Measurements from ENCODE around the gene RTF1. TPM values are rescaled to one million over a fixed set of nuclear protein-coding genes. Genes with fewer than 3 reads are reported as not detected.

RTF1 gene
- total RNA-seq, 1 experiment from 2014 or later, result 49.5 TPM

- no peaks in the 10 kb centered on the region for H3K9me3 ChIP-seq (ENCODE audit: control insufficient read depth, low read depth, low read length)
- H3K56ac ChIP-seq (ENCODE audit: insufficient read length, low read depth, low read length), result no peak overlapping the region
- no peaks in the 10 kb centered on the region for H3K23me2 ChIP-seq (ENCODE audit: insufficient read length, low read depth, low read length, poor library complexity, severe bottlenecking)
- H3K36me3 Mint-ChIP-seq (ENCODE audit: insufficient read depth in 1 of 3, low read depth in 3 of 3), result peaks cover 24 to 59% (median 57%) of the 10 kb centered on the region in 3 experiments; a peak in 6 of 7 replicates
- no CpG with 5 or more reads among the region's 9 CpGs for WGBS (ENCODE audit: extremely low coverage, insufficient read length, low lambda C conversion rate)
- no peak overlapping the region for H2AFZ ChIP-seq (ENCODE audit: low read length)
- H3K14ac ChIP-seq (ENCODE audit: insufficient read depth, low read length), result no peak overlapping the region
- H2AK5ac ChIP-seq (ENCODE audit: insufficient read length, low read length), result no peak overlapping the region
- H3K4me1 Mint-ChIP-seq, result no peaks in the 10 kb centered on the region
- H3K27ac ChIP-seq (ENCODE audit: insufficient read length, low read depth, low read length), result no peak overlapping the region
- no peak for TF ChIP-seq CTCF (conservative IDR thresholded peaks at IDR 0.05)
- H3K27me3 Mint-ChIP-seq (ENCODE audit: low read depth), result no peaks in the 10 kb centered on the region
- no peak overlapping the region for H2BK5ac ChIP-seq (ENCODE audit: insufficient read length, low read length)
- no peak overlapping the region for H4K8ac ChIP-seq (replicated peaks; ENCODE audit: insufficient read length, low read depth, low read length)
- no peak overlapping the region for H3T11ph ChIP-seq (ENCODE audit: low read length)
- no peak overlapping the region for H3K4me3 Mint-ChIP-seq
- no peak overlapping the region for H3K23ac ChIP-seq (ENCODE audit: insufficient read length, low read depth, low read length)
- no peak overlapping the region for H3K9ac ChIP-seq (ENCODE audit: extremely low read depth, insufficient read length, low read length)
- H3K9me3 Mint-ChIP-seq, result no peaks in the 10 kb centered on the region; a peak in 1 of 5 replicates
- no peak overlapping the region for H2BK120ac ChIP-seq (ENCODE audit: low read depth, low read length, poor library complexity, severe bottlenecking)
- H4K5ac ChIP-seq (ENCODE audit: insufficient read length, low read depth, low read length), result no peak overlapping the region
- DNase-seq, result no peak
- H2BK15ac ChIP-seq (ENCODE audit: low read depth, low read length), result no peak overlapping the region
- H3K27me3 ChIP-seq (ENCODE audit: insufficient read depth, low read length), result no peaks in the 10 kb centered on the region
- H3K18ac ChIP-seq (ENCODE audit: insufficient read length, low read depth, low read length), result no peak overlapping the region
- no peaks in the 10 kb centered on the region for H3K79me2 ChIP-seq (ENCODE audit: insufficient read depth, low read length)
- peak overlapping the region in 1 of 3 experiments; percentile 3; a peak in 1 of 7 replicates for H3K27ac Mint-ChIP-seq
- H3K79me1 ChIP-seq (ENCODE audit: insufficient read depth, low read depth, low read length, poor library complexity, severe bottlenecking), result no peaks in the 10 kb centered on the region
- H2BK20ac ChIP-seq (ENCODE audit: low read depth, low read length, poor library complexity, severe bottlenecking), result no peak overlapping the region
- no peak overlapping the region for H3K4ac ChIP-seq (ENCODE audit: low read depth, low read length)
- no peaks in the 10 kb centered on the region for H3K4me1 ChIP-seq (ENCODE audit: insufficient read depth, low read length)
- no peak overlapping the region for H3K4me2 ChIP-seq (ENCODE audit: insufficient read depth, insufficient read length, low read length)
- no peak overlapping the region for H4K91ac ChIP-seq (ENCODE audit: insufficient read length, low read depth, low read length)
- no peak overlapping the region for H2BK12ac ChIP-seq (ENCODE audit: insufficient read length, low read depth, low read length)
- no peaks in the 10 kb centered on the region for H4K20me1 ChIP-seq (ENCODE audit: control insufficient read depth, insufficient read depth, insufficient read length)
These were observed 104.7 kb downstream of the RTF1 start for GRCh38 chr15:41521614-41522013.
